CD14-positive monocyte (primary cell): ENCODE data around the gene KHDC4. TPM values are rescaled to one million over a fixed set of nuclear protein-coding genes. Genes with fewer than 3 reads are reported as not detected.
A peak's percentile ranks its signal among the peaks of the same experiment; 100 is the strongest.

Experiments
- DNase-seq, 3 donors: peaks; one replicate each; pipeline ENCODE4 v3.0.0-alpha.2; 2011 to 2022
- H2AFZ ChIP-seq: 2 replicates; pipeline ENCODE4 v1.6.0; 2012; ENCODE audit warnings: mild to moderate bottlenecking, low read depth, low read length, inconsistent platforms; ENCODE audit not compliant: insufficient read depth, poor library complexity, severe bottlenecking
- H3K27ac ChIP-seq, 2 donors: 1 replicate in 1 of 2; 2 replicates in 1 of 2; pipeline ENCODE4 v1.5.1; 2012 to 2013; ENCODE audit warnings: low read length in 2 of 2, control low read depth in 1 of 2, inconsistent platforms in 1 of 2, low read depth in 1 of 2, mild to moderate bottlenecking in 1 of 2
- H3K27me3 ChIP-seq, 2 donors: one replicate each; pipeline versions ENCODE4 v1.6.0 to v1.6.1; 2011 to 2013; ENCODE audit warnings: low read length in 2 of 2; ENCODE audit not compliant: control insufficient read depth in 2 of 2, insufficient read depth in 2 of 2
- H3K36me3 ChIP-seq, 2 donors: replicated peaks in 1 of 2; 1 replicate in 1 of 2; 2 replicates in 1 of 2; pipeline versions ENCODE4 v1.5.1 to v1.6.1; 2012 to 2013; ENCODE audit warnings: low read length in 2 of 2, control low read depth in 1 of 2, inconsistent platforms in 1 of 2, mild to moderate bottlenecking in 1 of 2; ENCODE audit not compliant: insufficient read depth in 2 of 2, control insufficient read depth in 1 of 2
- H3K4me1 ChIP-seq, 2 donors: 1 replicate in 1 of 2; 2 replicates in 1 of 2; pipeline versions ENCODE4 v1.5.1 to v1.6.1; 2012 to 2013; ENCODE audit warnings: low read length in 2 of 2, control low read depth in 1 of 2, inconsistent platforms in 1 of 2, mild to moderate bottlenecking in 1 of 2, moderate library complexity in 1 of 2; ENCODE audit not compliant: insufficient read depth in 2 of 2, control insufficient read depth in 1 of 2
- H3K4me2 ChIP-seq: replicated peaks from 2 replicates; pipeline ENCODE3; 2012; ENCODE audit warnings: low read length, moderate library complexity, mild to moderate bottlenecking; ENCODE audit not compliant: poor library complexity, severe bottlenecking; ENCODE audit errors: extremely low read depth
- H3K4me3 ChIP-seq, 3 experiments: fragments of 200-600 bp in 1 of 3; sonication (generic) in 1 of 3; replicated peaks in 1 of 3; 1 replicate in 2 of 3; 2 replicates in 1 of 3; pipeline ENCODE4 v1.5.1; 2011 to 2013; ENCODE audit warnings: low read length in 3 of 3, mild to moderate bottlenecking in 3 of 3, control low read depth in 2 of 3, low read depth in 2 of 3, inconsistent platforms in 1 of 3, moderate library complexity in 1 of 3
- H3K79me2 ChIP-seq: 2 replicates; pipeline ENCODE4 v1.6.0; 2012; ENCODE audit warnings: mild to moderate bottlenecking, control low read depth, inconsistent platforms, low read length, moderate library complexity; ENCODE audit not compliant: insufficient read depth
- H3K9ac ChIP-seq: 2 replicates; pipeline ENCODE4 v1.6.0; 2017; ENCODE audit warnings: low read length, mild to moderate bottlenecking; ENCODE audit not compliant: insufficient read depth, poor library complexity, severe bottlenecking
- H3K9me3 ChIP-seq, 2 donors: replicated peaks in 1 of 2; 1 replicate in 1 of 2; 2 replicates in 1 of 2; pipeline versions ENCODE4 v1.5.1 to v1.6.1; 2012 to 2013; ENCODE audit warnings: low read length in 2 of 2, control low read depth in 1 of 2; ENCODE audit not compliant: control insufficient read depth in 1 of 2, insufficient read depth in 1 of 2
- H4K20me1 ChIP-seq: 2 replicates; pipeline ENCODE4 v1.6.0; 2012; ENCODE audit warnings: mild to moderate bottlenecking, low read length, control low read depth, moderate library complexity; ENCODE audit not compliant: insufficient read depth
- H3K27ac Mint-ChIP-seq, 7 donors: one replicate each; pipeline ENCODE4 v1.8.0; 2020; ENCODE audit warnings: mild to moderate bottlenecking in 7 of 7, mixed read lengths in 7 of 7, moderate library complexity in 6 of 7, inconsistent platforms in 2 of 7
- H3K27me3 Mint-ChIP-seq, 3 donors: one replicate each; pipeline ENCODE4 v1.8.0; 2021 to 2022; ENCODE audit warnings: low read depth in 3 of 3, mild to moderate bottlenecking in 3 of 3, mixed read lengths in 3 of 3, moderate library complexity in 3 of 3, inconsistent platforms in 1 of 3
- H3K36me3 Mint-ChIP-seq, 2 donors: one replicate each; pipeline ENCODE4 v1.8.0; 2020; ENCODE audit warnings: mixed read lengths in 2 of 2, inconsistent platforms in 1 of 2, mild to moderate bottlenecking in 1 of 2
- H3K4me1 Mint-ChIP-seq: one replicate; pipeline ENCODE4 v1.8.0; 2020; ENCODE audit warnings: mild to moderate bottlenecking, mixed read lengths
- H3K4me3 Mint-ChIP-seq, 2 donors: one replicate each; pipeline ENCODE4 v1.8.0; 2020; ENCODE audit warnings: mild to moderate bottlenecking in 2 of 2, mixed read lengths in 2 of 2, moderate library complexity in 1 of 2
- H3K9me3 Mint-ChIP-seq, 7 donors: one replicate each; pipeline ENCODE4 v1.8.0; 2020 to 2022; ENCODE audit warnings: mixed read lengths in 7 of 7, mild to moderate bottlenecking in 6 of 7, moderate library complexity in 6 of 7, inconsistent platforms in 2 of 7
- CTCF ChIP-seq: fragments of 200-600 bp; IDR thresholded peaks from one replicate; pipeline ENCODE4 v1.8.0; 2022; ENCODE audit warnings: antibody characterized with exemption, mild to moderate bottlenecking
- intact Hi-C, 2 donors: fragments of 100-400 bp; cut with micrococcal nuclease; formaldehyde crosslinking; loops; one replicate each; pipeline versions ENCODE4 v1.15.0 to v1.15.1; 2023
- polyA plus RNA-seq, 3 donors: library from polyadenylated mRNA; depleted of rRNA in 1 of 3; unstranded in 2 of 3; stranded (reverse) in 1 of 3; fragments of 300-500 nt in 2 of 3; fragments of >200 nt in 1 of 3; fragmentation: Illumina TruSeq in 2 of 3; gene quantifications; 1 replicate in 2 of 3; 2 replicates in 1 of 3; pipeline ENCODE4 v1.2.3, GENCODE V29; 2012 to 2021
- small RNA-seq: library from RNA; depleted of rRNA; stranded (forward); fragments of <200 nt; gene quantifications from one replicate; pipeline ENCODE3, GENCODE V24; 2012; ENCODE audit warnings: low read depth; ENCODE audit not compliant: insufficient read length

KHDC4 gene
- polyA plus RNA-seq, 3 donors, result 3.4 to 22.0 (median 3.5) TPM

DNA sequence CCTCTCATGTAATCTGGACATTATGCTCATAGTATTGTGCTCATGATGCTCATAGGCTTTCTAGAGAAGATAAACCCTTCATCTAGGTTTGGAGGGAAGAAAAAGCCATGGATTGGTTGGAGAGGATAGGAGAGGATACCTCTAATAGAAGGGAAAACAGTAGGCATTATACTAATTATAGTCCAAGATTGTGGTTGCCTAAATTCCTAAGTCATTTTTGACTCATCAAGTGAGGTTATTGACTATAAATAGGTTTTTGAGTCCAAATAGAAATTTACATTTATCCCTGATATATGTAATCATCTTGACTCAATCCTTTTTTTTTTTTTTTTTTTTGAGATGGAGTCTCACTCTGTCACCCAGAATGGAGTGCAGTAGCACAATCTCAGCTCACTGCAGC is 69.8 kb downstream of the KHDC4 start:
- H3K27ac Mint-ChIP-seq, result no peak overlapping the region
- Histone ChIP-seq H3K9ac (no peak overlapping the region), H2AFZ (no peak overlapping the region), H4K20me1 (no peaks in the 10 kb centered on the region), H3K4me2 (no peak overlapping the region), H3K27me3 (no peaks in the 10 kb centered on the region), H3K27ac (no peak overlapping the region), H3K79me2 (no peaks in the 10 kb centered on the region), H3K4me1 (peaks cover 16 to 17% of the 10 kb centered on the region in 2 donors), H3K36me3 (peaks cover 0 to 7% of the 10 kb centered on the region in 2 donors), H3K9me3 (no peaks in the 10 kb centered on the region), H3K4me3 (no peak overlapping the region)
- H3K36me3 Mint-ChIP-seq, result peaks cover 8 to 10% of the 10 kb centered on the region in 2 donors
- peaks cover 17% of the 10 kb centered on the region for H3K4me1 Mint-ChIP-seq
- no peak for DNase-seq
- intact Hi-C loops, result loop anchor here in 1 of 2 donors (5.0 kb wide), 1 partner anchor 33 kb away; no protein-coding TSS in a partner anchor
- no peak overlapping the region for H3K4me3 Mint-ChIP-seq
- H3K9me3 Mint-ChIP-seq, result no peaks in the 10 kb centered on the region
- TF ChIP-seq CTCF, result no peak
- no peaks in the 10 kb centered on the region for H3K27me3 Mint-ChIP-seq

Small RNAs within 50 kb of the gene (small RNA-seq; reads per million reads assigned to genes)
- gene MIR6738 (not detected), gene RF00015 (not detected), gene SCARNA4 (not detected), gene SNORA80E (305 reads per million, percentile 98 among the genes with 10 or more reads in this experiment)

Other genes with a start within 250 kb of the KHDC4 start
- gene YY1AP1, start 245.6 kb downstream of the KHDC4 start, polyA plus RNA-seq, result 10 to 100 TPM; 14.0 to 93.4 (median 24.3) TPM
- 10 to 100 TPM; 69.0 to 79.3 (median 72.7) TPM for gene DAP3, start 245.3 kb downstream of the KHDC4 start, polyA plus RNA-seq
- 10 to 100 TPM in 2 of 3 donors, 1 to 10 TPM in 1; 8.5 to 39.5 (median 14.0) TPM for gene GON4L, start 77.2 kb downstream of the KHDC4 start, polyA plus RNA-seq
- gene SYT11, start 74.8 kb downstream of the KHDC4 start, polyA plus RNA-seq, result 10 to 100 TPM in 1 of 3 donors, 1 to 10 TPM in 2; 5.1 to 11.0 (median 9.6) TPM
- 10 to 100 TPM; 57.2 to 76.8 (median 69.6) TPM for gene RIT1, start 23.1 kb downstream of the KHDC4 start, polyA plus RNA-seq
- gene RXFP4, start 7.2 kb upstream of the KHDC4 start, polyA plus RNA-seq, result under 1 TPM in 1 of 3 donors, not detected in 2; 0.08 TPM
- gene ARHGEF2, start 44.1 kb upstream of the KHDC4 start, polyA plus RNA-seq, result 100 to 1,000 TPM in 1 of 3 donors, 10 to 100 TPM in 2; 15.4 to 271 (median 18.6) TPM
- gene SSR2, start 86.5 kb upstream of the KHDC4 start, polyA plus RNA-seq, result 100 to 1,000 TPM; 374 to 614 (median 414) TPM
- 10 to 100 TPM in 1 of 3 donors, 1 to 10 TPM in 2; 2.3 to 15.9 (median 2.9) TPM for gene UBQLN4, start 119.4 kb upstream of the KHDC4 start, polyA plus RNA-seq
- gene LAMTOR2, start 120.4 kb upstream of the KHDC4 start, polyA plus RNA-seq, result 100 to 1,000 TPM in 2 of 3 donors, 10 to 100 TPM in 1; 99.8 to 227 (median 210) TPM
- gene RAB25, start 126.7 kb upstream of the KHDC4 start, polyA plus RNA-seq, result under 1 TPM in 1 of 3 donors, not detected in 2; 0.23 TPM
- not detected for gene MEX3A, start 148.1 kb upstream of the KHDC4 start, polyA plus RNA-seq
- 10 to 100 TPM; 16.5 to 45.5 (median 24.7) TPM for gene LMNA, start 180.3 kb upstream of the KHDC4 start, polyA plus RNA-seq
- 100 to 1,000 TPM in 2 of 3 donors, 10 to 100 TPM in 1; 72.3 to 121 (median 116) TPM for gene SEMA4A, start 219.2 kb upstream of the KHDC4 start, polyA plus RNA-seq